HEK293T (cell line): ENCODE data around the gene ZNF546.

ENCODE experiments used
- CTCF ChIA-PET: fragments of 350-600 bp; formaldehyde crosslinking; extraction: SDS; loops from one replicate; lab custom pipeline; 2021; ENCODE audit warnings: antibody characterized with exemption, inconsistent platforms; lab: Yijun Ruan, JAX
- POLR2A ChIA-PET: fragments of 350-600 bp; formaldehyde crosslinking; extraction: SDS; loops from one replicate; lab custom pipeline; 2020; ENCODE audit warnings: antibody characterized with exemption, inconsistent platforms; lab: Yijun Ruan, JAX
- DNase-seq: peaks from one replicate; pipeline ENCODE4 v3.0.0; 2012; ENCODE audit warnings: mixed read lengths; ENCODE audit errors: extremely low spot score
- ARNT ChIP-seq: fragments of 450-650 bp; IDR thresholded peaks from 2 replicates; pipeline ENCODE4 v1.6.1; 2017; ENCODE audit warnings: mild to moderate bottlenecking
- BHLHE40 ChIP-seq: fragments of 450-650 bp; IDR thresholded peaks from 2 replicates; pipeline ENCODE4 v1.6.1; 2016; ENCODE audit warnings: mild to moderate bottlenecking, moderate library complexity, borderline replicate concordance
- CTBP1 ChIP-seq: fragments of 450-650 bp; IDR thresholded peaks from 2 replicates; pipeline ENCODE4 v1.6.1; 2016; ENCODE audit warnings: borderline replicate concordance
- ELF4 ChIP-seq: fragments of 450-650 bp; IDR thresholded peaks from 2 replicates; pipeline ENCODE4 v1.6.1; 2017; ENCODE audit warnings: antibody characterized with exemption
- FOXA1 ChIP-seq: fragments of 450-650 bp; IDR thresholded peaks from 2 replicates; pipeline ENCODE4 v1.6.1; 2016; ENCODE audit warnings: mild to moderate bottlenecking
- FOXK2 ChIP-seq: fragments of 450-650 bp; IDR thresholded peaks from 2 replicates; pipeline ENCODE4 v1.6.1; 2016; ENCODE audit warnings: mild to moderate bottlenecking
- FOXM1 ChIP-seq: fragments of 450-650 bp; IDR thresholded peaks from 2 replicates; pipeline ENCODE4 v1.6.1; 2017; ENCODE audit warnings: mild to moderate bottlenecking, borderline replicate concordance
- HDGF ChIP-seq: fragments of 450-650 bp; IDR thresholded peaks from 2 replicates; pipeline ENCODE4 v1.6.1; 2017; ENCODE audit warnings: antibody characterized with exemption, borderline replicate concordance
- L3MBTL2 ChIP-seq: fragments of 450-650 bp; conservative IDR thresholded peaks from 2 replicates; pipeline ENCODE4 v1.6.1; 2016; ENCODE audit warnings: mild to moderate bottlenecking
- LEF1 ChIP-seq: fragments of 450-650 bp; IDR thresholded peaks from 2 replicates; pipeline ENCODE4 v1.6.1; 2017; ENCODE audit warnings: mild to moderate bottlenecking, borderline replicate concordance
- NFRKB ChIP-seq: fragments of 450-650 bp; IDR thresholded peaks from 2 replicates; pipeline ENCODE4 v1.6.1; 2016; ENCODE audit warnings: mild to moderate bottlenecking, moderate library complexity
- PKNOX1 ChIP-seq: fragments of 450-650 bp; IDR thresholded peaks from 2 replicates; pipeline ENCODE4 v1.6.1; 2016
- SP1 ChIP-seq: fragments of 450-650 bp; IDR thresholded peaks from 2 replicates; pipeline ENCODE4 v1.6.1; 2017
- SUZ12 ChIP-seq: fragments of 450-650 bp; IDR thresholded peaks from 2 replicates; pipeline ENCODE4 v1.6.1; 2016; ENCODE audit warnings: mild to moderate bottlenecking
- TARDBP ChIP-seq: fragments of 450-650 bp; IDR thresholded peaks from 2 replicates; pipeline ENCODE4 v1.6.1; 2016
- ZNF384 ChIP-seq: fragments of 450-650 bp; IDR thresholded peaks from 2 replicates; pipeline ENCODE4 v1.6.1; 2016

Gene ZNF546

GRCh38 chr19:39963898-39964297, 33.0 kb upstream of the ZNF546 start:
- ChIA-PET POLR2A (no interaction called here), CTCF (no interaction called here)
- no peak for DNase-seq
- TF ChIP-seq ELF4 (no peak), BHLHE40 (no peak), NFRKB (no peak), FOXK2 (no peak), L3MBTL2 (no peak), FOXM1 (no peak), CTBP1 (no peak), FOXA1 (no peak), SUZ12 (no peak), HDGF (no peak), ARNT (no peak), ZNF384 (no peak), LEF1 (no peak), PKNOX1 (no peak), SP1 (no peak), TARDBP (no peak)

- DNase-seq: no peak
- ChIA-PET POLR2A (no interaction called here), CTCF (no interaction called here)
- TF ChIP-seq SP1: no peak
- TF ChIP-seq PKNOX1: no peak
- TF ChIP-seq BHLHE40: no peak
- no peak for TF ChIP-seq ELF4
- no peak for TF ChIP-seq NFRKB
- no peak for TF ChIP-seq SUZ12
- no peak for TF ChIP-seq FOXK2
- TF ChIP-seq HDGF: no peak
- TF ChIP-seq ARNT: no peak
- no peak for TF ChIP-seq CTBP1
- no peak for TF ChIP-seq LEF1
Observed at GRCh38 chr19:39966617-39967016, 30.2 kb upstream of the ZNF546 start.

- ChIA-PET CTCF (no interaction called here), POLR2A (no interaction called here)
- TF ChIP-seq NFRKB (no peak), ZNF384 (no peak), HDGF (no peak), FOXA1 (no peak), ELF4 (no peak), CTBP1 (no peak), PKNOX1 (no peak), LEF1 (no peak), SP1 (no peak), ARNT (no peak), BHLHE40 (no peak), FOXK2 (no peak)
- no peak for DNase-seq
Observed at GRCh38 chr19:39967561-39967960, 29.3 kb upstream of the ZNF546 start.

- no peak for TF ChIP-seq TARDBP
- TF ChIP-seq PKNOX1: no peak
- no peak for TF ChIP-seq HDGF
- no peak for TF ChIP-seq ELF4
- TF ChIP-seq FOXK2: no peak
- ChIA-PET POLR2A (no interaction called here), CTCF (no interaction called here)
- no peak for DNase-seq
Observed at GRCh38 chr19:39968789-39969188, 28.1 kb upstream of the ZNF546 start.

GRCh38 chr19:39969266-39969665, 27.6 kb upstream of the ZNF546 start:
- no peak for TF ChIP-seq TARDBP
- TF ChIP-seq ELF4: no peak
- TF ChIP-seq HDGF: no peak
- no peak for TF ChIP-seq ARNT
- no peak for TF ChIP-seq SP1
- TF ChIP-seq BHLHE40: no peak
- TF ChIP-seq FOXM1: no peak
- no peak for TF ChIP-seq PKNOX1
- TF ChIP-seq L3MBTL2: no peak
- TF ChIP-seq CTBP1: no peak
- no peak for TF ChIP-seq SUZ12
- no peak for TF ChIP-seq FOXA1
- CTCF ChIA-PET: no interaction called here
- DNase-seq: no peak
- POLR2A ChIA-PET: interaction anchor here (2.5 kb wide), 1 partner anchor 28 kb away, joined by 16 read pairs; the partner anchor contains the start of gene ZNF546
